Karpas-422 (cell line): ENCODE data around the gene C1QL3. TPM values are rescaled to one million over a fixed set of nuclear protein-coding genes. Genes with fewer than 3 reads are reported as not detected.

ENCODE experiments used
- DNase-seq: peaks from one replicate; pipeline ENCODE4 v3.0.0-alpha.2; 2015
- H2AFZ ChIP-seq: fragments of 200-600 bp; sonication (generic); 2 replicates; pipeline ENCODE4 v1.6.1; 2014; ENCODE audit warnings: antibody characterized with exemption, low read length, mixed read lengths
- H3K27ac ChIP-seq: fragments of 200-600 bp; sonication (generic); 2 replicates; pipeline ENCODE4 v1.5.1; 2014; ENCODE audit warnings: mild to moderate bottlenecking, low read length, moderate library complexity
- H3K27me3 ChIP-seq: fragments of 200-600 bp; sonication (generic); 2 replicates; pipeline ENCODE4 v1.6.1; 2014; ENCODE audit warnings: low read length, mixed read lengths
- H3K36me3 ChIP-seq: fragments of 200-600 bp; sonication (generic); 2 replicates; pipeline ENCODE4 v1.6.1; 2014; ENCODE audit warnings: low read length, mixed read lengths; ENCODE audit not compliant: insufficient read depth
- H3K4me1 ChIP-seq: fragments of 200-600 bp; sonication (generic); 2 replicates; pipeline ENCODE4 v1.6.1; 2014; ENCODE audit warnings: mild to moderate bottlenecking, low read length, mixed read lengths
- H3K4me2 ChIP-seq: fragments of 200-600 bp; sonication (generic); 2 replicates; pipeline ENCODE4 v1.6.1; 2014; ENCODE audit warnings: low read length, low read depth, mild to moderate bottlenecking; ENCODE audit not compliant: poor library complexity, severe bottlenecking
- H3K4me3 ChIP-seq: fragments of 200-600 bp; sonication (generic); 2 replicates; pipeline ENCODE4 v1.5.1; 2014; ENCODE audit warnings: mild to moderate bottlenecking, antibody characterized with exemption, low read length, mixed read lengths
- H3K79me2 ChIP-seq: fragments of 200-600 bp; sonication (generic); 2 replicates; pipeline ENCODE4 v1.6.1; 2014; ENCODE audit warnings: mild to moderate bottlenecking, low read length, mixed read lengths
- H3K9ac ChIP-seq: fragments of 200-600 bp; sonication (generic); 2 replicates; pipeline ENCODE4 v1.6.0; 2014; ENCODE audit warnings: low read length
- H3K9me2 ChIP-seq: fragments of 200-600 bp; sonication (generic), shearing (Covaris generic); replicated peaks from 2 replicates; pipeline ENCODE4 v1.6.0; 2014; ENCODE audit warnings: mild to moderate bottlenecking, low read length, moderate library complexity; ENCODE audit not compliant: insufficient read depth
- H3K9me3 ChIP-seq: fragments of 300-700, 200-600 bp; sonication (generic); 2 replicates; pipeline ENCODE4 v1.6.1; 2014; ENCODE audit warnings: low read length, mixed read lengths
- H4K20me1 ChIP-seq: fragments of 200-600 bp; sonication (generic); 2 replicates; pipeline ENCODE4 v1.6.1; 2014; ENCODE audit warnings: mild to moderate bottlenecking, antibody characterized with exemption, low read length, low read depth; ENCODE audit not compliant: insufficient read depth
- total RNA-seq: library from RNA; depleted of rRNA; stranded (reverse); fragments of >200 nt; shearing (Covaris generic); gene quantifications from 2 replicates; pipeline ENCODE4 v1.2.3, GENCODE V29; 2014; ENCODE audit warnings: low replicate concordance; rRNA removed

C1QL3 gene
- not detected in 2 replicates for total RNA-seq

- Histone ChIP-seq H3K9me3 (no peaks in the 10 kb centered on the region), H3K9ac (peak within 1 kb of the TSS; percentile 35), H3K36me3 (no peaks in the 10 kb centered on the region), H3K4me3 (peak within 1 kb of the TSS; percentile 44; the same call in 1 of the 2 replicates), H3K4me2 (peak within 1 kb of the TSS; percentile 54), H3K9me2 (no peaks in the 10 kb centered on the region), H3K4me1 (peaks cover 17% of the 10 kb centered on the region), H2AFZ (no peak within 1 kb of the TSS), H3K79me2 (no peaks in the 10 kb centered on the region), H3K27ac (no peak within 1 kb of the TSS), H3K27me3 (no peaks in the 10 kb centered on the region), H4K20me1 (no peaks in the 10 kb centered on the region)
- DNase-seq = no peak
Measured at GRCh38 chr10:16521311-16522016, at the start of gene C1QL3. TSS of gene C1QL3 (minus strand) at chr10:16521879. CDS start at chr10:16521065, 814 bp downstream.

GRCh38 chr10:16570731-16571130 lies 49.1 kb upstream of the C1QL3 start:
- no peak overlapping the region for H3K9ac ChIP-seq
- no peak overlapping the region for H3K4me3 ChIP-seq
- no peaks in the 10 kb centered on the region for H4K20me1 ChIP-seq
- no peaks in the 10 kb centered on the region for H3K9me3 ChIP-seq
- no peaks in the 10 kb centered on the region for H3K36me3 ChIP-seq
- H2AFZ ChIP-seq = no peak overlapping the region
- H3K27ac ChIP-seq = no peak overlapping the region
- no peaks in the 10 kb centered on the region for H3K27me3 ChIP-seq
- no peak for DNase-seq
- H3K4me2 ChIP-seq = peak overlapping the region; percentile 24
- H3K79me2 ChIP-seq = no peaks in the 10 kb centered on the region
- H3K9me2 ChIP-seq = no peaks in the 10 kb centered on the region
- peaks cover 6% of the 10 kb centered on the region for H3K4me1 ChIP-seq

GRCh38 chr10:16566202-16566805 lies 44.6 kb upstream of the C1QL3 start:
- H3K9me2 ChIP-seq = no peaks in the 10 kb centered on the region
- DNase-seq = no peak
- no peaks in the 10 kb centered on the region for H3K9me3 ChIP-seq
- no peak overlapping the region for H3K4me3 ChIP-seq
- H4K20me1 ChIP-seq = no peaks in the 10 kb centered on the region
- H3K79me2 ChIP-seq = no peaks in the 10 kb centered on the region
- H3K4me1 ChIP-seq = peaks cover 6% of the 10 kb centered on the region
- no peak overlapping the region for H2AFZ ChIP-seq
- no peak overlapping the region for H3K4me2 ChIP-seq
- H3K27ac ChIP-seq = no peak overlapping the region
- H3K36me3 ChIP-seq = no peaks in the 10 kb centered on the region
- H3K27me3 ChIP-seq = no peaks in the 10 kb centered on the region
- no peak overlapping the region for H3K9ac ChIP-seq

- Histone ChIP-seq H3K4me3 (no peak overlapping the region), H3K4me1 (peaks cover 2% of the 10 kb centered on the region), H3K9ac (no peak overlapping the region), H3K27me3 (no peaks in the 10 kb centered on the region), H3K27ac (no peak overlapping the region), H3K79me2 (no peaks in the 10 kb centered on the region), H4K20me1 (no peaks in the 10 kb centered on the region), H2AFZ (no peak overlapping the region), H3K36me3 (no peaks in the 10 kb centered on the region), H3K4me2 (no peak overlapping the region), H3K9me3 (no peaks in the 10 kb centered on the region), H3K9me2 (no peaks in the 10 kb centered on the region)
- no peak for DNase-seq
Measured at GRCh38 chr10:16565604-16566003, 43.9 kb upstream of the C1QL3 start.

- Histone ChIP-seq H2AFZ (no peak overlapping the region), H3K79me2 (no peaks in the 10 kb centered on the region), H3K4me2 (no peak overlapping the region), H3K9me3 (no peaks in the 10 kb centered on the region), H3K9me2 (no peaks in the 10 kb centered on the region), H3K27me3 (no peaks in the 10 kb centered on the region), H4K20me1 (no peaks in the 10 kb centered on the region), H3K9ac (no peak overlapping the region), H3K27ac (no peak overlapping the region), H3K36me3 (no peaks in the 10 kb centered on the region), H3K4me1 (no peaks in the 10 kb centered on the region), H3K4me3 (no peak overlapping the region)
- DNase-seq = no peak
Measured at GRCh38 chr10:16562891-16563290, 41.2 kb upstream of the C1QL3 start.

- no peaks in the 10 kb centered on the region for H3K79me2 ChIP-seq
- no peaks in the 10 kb centered on the region for H3K27me3 ChIP-seq
- H3K4me2 ChIP-seq = no peak overlapping the region
- no peaks in the 10 kb centered on the region for H3K36me3 ChIP-seq
- DNase-seq = no peak
- H3K9ac ChIP-seq = no peak overlapping the region
- no peaks in the 10 kb centered on the region for H4K20me1 ChIP-seq
- H3K9me2 ChIP-seq = no peaks in the 10 kb centered on the region
- H3K4me1 ChIP-seq = no peaks in the 10 kb centered on the region
- no peak overlapping the region for H2AFZ ChIP-seq
- H3K4me3 ChIP-seq = no peak overlapping the region
- H3K27ac ChIP-seq = no peak overlapping the region
- H3K9me3 ChIP-seq = no peaks in the 10 kb centered on the region
Measured at GRCh38 chr10:16559236-16559773, 37.6 kb upstream of the C1QL3 start.

GRCh38 chr10:16547973-16548372 lies 26.3 kb upstream of the C1QL3 start:
- Histone ChIP-seq H4K20me1 (no peaks in the 10 kb centered on the region), H3K79me2 (no peaks in the 10 kb centered on the region), H3K9ac (no peak overlapping the region), H3K27me3 (no peaks in the 10 kb centered on the region), H3K27ac (no peak overlapping the region), H3K4me1 (no peaks in the 10 kb centered on the region), H3K4me3 (no peak overlapping the region), H3K9me2 (no peaks in the 10 kb centered on the region), H3K9me3 (no peaks in the 10 kb centered on the region), H2AFZ (no peak overlapping the region), H3K4me2 (no peak overlapping the region), H3K36me3 (no peaks in the 10 kb centered on the region)
- no peak for DNase-seq

GRCh38 chr10:16545116-16545736 lies 23.5 kb upstream of the C1QL3 start:
- no peak overlapping the region for H3K4me2 ChIP-seq
- H3K27me3 ChIP-seq = no peaks in the 10 kb centered on the region
- no peaks in the 10 kb centered on the region for H4K20me1 ChIP-seq
- no peak overlapping the region for H2AFZ ChIP-seq
- no peaks in the 10 kb centered on the region for H3K9me2 ChIP-seq
- no peaks in the 10 kb centered on the region for H3K4me1 ChIP-seq
- no peaks in the 10 kb centered on the region for H3K79me2 ChIP-seq
- H3K36me3 ChIP-seq = no peaks in the 10 kb centered on the region
- no peaks in the 10 kb centered on the region for H3K9me3 ChIP-seq
- peak; percentile 68 for DNase-seq
- H3K27ac ChIP-seq = no peak overlapping the region
- no peak overlapping the region for H3K9ac ChIP-seq
- H3K4me3 ChIP-seq = no peak overlapping the region
